Panc1 (cell line): ENCODE data around the gene AATK. TPM values are rescaled to one million over a fixed set of nuclear protein-coding genes. Genes with fewer than 3 reads are reported as not detected.

Experiments used
- ATAC-seq: fragments of 200-7000 bp; cut with Tn5 transposase; 2 replicates; pipeline ENCODE4 v1.9.1; 2020; ENCODE audit warnings: mild to moderate bottlenecking, moderate library complexity
- BruUV-seq: library from RNA; stranded (reverse); fragments of 400-500 nt; replicated peaks from 2 replicates; lab custom pipeline; 2021; lab: Mats Ljungman, UMichigan
- CTCF ChIA-PET: fragments of 300-600 bp; sonication (Branson Sonifier 250); formaldehyde crosslinking; loops from one replicate; lab custom pipeline; 2022; ENCODE audit warnings: antibody characterized with exemption; lab: Charles Lee
- POLR2A ChIA-PET: fragments of 300-600 bp; sonication (Branson Sonifier 250); formaldehyde crosslinking; loops from one replicate; lab custom pipeline; 2022; ENCODE audit warnings: antibody characterized with exemption; lab: Charles Lee
- DNase-seq: peaks from one replicate; pipeline ENCODE4 v3.0.0-alpha.2; 2010; ENCODE audit warnings: low read depth, low spot score
- H3K27ac ChIP-seq: 2 replicates; pipeline ENCODE4 v1.5.1; 2011; ENCODE audit warnings: mild to moderate bottlenecking, low read length, inconsistent platforms
- H3K27me3 ChIP-seq: fragments of 200-500 bp; sonication (Bioruptor generic); 2 replicates; pipeline ENCODE4 v1.6.0; 2014; ENCODE audit warnings: low read length, inconsistent platforms; ENCODE audit not compliant: control insufficient read depth, insufficient read depth
- H3K36me3 ChIP-seq: fragments of 200-500 bp; sonication (Bioruptor generic); 2 replicates; pipeline ENCODE4 v1.5.1; 2014; ENCODE audit warnings: inconsistent platforms, mild to moderate bottlenecking, low read length, moderate library complexity; ENCODE audit not compliant: control insufficient read depth, insufficient read depth
- H3K4me1 ChIP-seq: 2 replicates; pipeline ENCODE4 v1.5.1; 2011; ENCODE audit warnings: inconsistent platforms, mild to moderate bottlenecking, low read length, moderate library complexity; ENCODE audit not compliant: control insufficient read depth, insufficient read depth
- H3K4me3 ChIP-seq, 2 experiments: 2 replicates each; pipeline ENCODE4 v1.5.1; 2011 to 2012; ENCODE audit warnings: low read depth in 2 of 2, low read length in 2 of 2, mild to moderate bottlenecking in 2 of 2, inconsistent platforms in 1 of 2, moderate library complexity in 1 of 2
- H3K9me3 ChIP-seq: fragments of 200-500 bp; sonication (Bioruptor generic); 2 replicates; pipeline ENCODE4 v1.5.1; 2014; ENCODE audit warnings: low read depth, mild to moderate bottlenecking, inconsistent platforms, low read length, moderate library complexity; ENCODE audit not compliant: control insufficient read depth, insufficient read depth
- POLR2AphosphoS5 ChIP-seq: IDR thresholded peaks from 2 replicates; pipeline ENCODE4 v1.6.1; 2012; ENCODE audit warnings: mild to moderate bottlenecking, low read depth, low read length, moderate library complexity
- SIN3A ChIP-seq: IDR thresholded peaks from 2 replicates; pipeline ENCODE4 v1.6.1; 2012; ENCODE audit warnings: low read depth, mild to moderate bottlenecking, low read length, moderate library complexity, borderline replicate concordance; ENCODE audit not compliant: insufficient read depth
- TCF7L2 ChIP-seq: IDR thresholded peaks from 2 replicates; pipeline ENCODE4 v1.6.1; 2011; ENCODE audit warnings: mild to moderate bottlenecking, low read depth, low read length, inconsistent platforms
- in situ Hi-C: cut with HindIII; loops from 2 replicates; pipeline ENCODE4 v1.10.0; 2016; ENCODE audit warnings: low sequenced_read_pairs, low pct_unique_long_range_greater_than_20kb
- intact Hi-C: fragments of 100-400 bp; cut with micrococcal nuclease; formaldehyde crosslinking; loops from one replicate; pipeline ENCODE4 v1.10.0; 2022; ENCODE audit not compliant: unreplicated experiment
- total RNA-seq: library from RNA; stranded (reverse); gene quantifications from one replicate; pipeline ENCODE4 v1.2.1, GENCODE V29; 2021; ENCODE audit not compliant: unreplicated experiment
- TF ChIP-seq, protein P1 (sequence below), 2 experiments: IDR thresholded peaks; 2 replicates each; pipeline ENCODE4 v1.6.1; 2011 to 2012; ENCODE audit warnings: low read depth in 2 of 2, control low read depth in 1 of 2, low read length in 1 of 2, mild to moderate bottlenecking in 1 of 2, moderate library complexity in 1 of 2; ENCODE audit not compliant: insufficient read depth in 1 of 2
- TF ChIP-seq, protein P2 (sequence below): fragments of 450-650 bp; IDR thresholded peaks from 2 replicates; pipeline ENCODE4 v1.5.1; 2017; ENCODE audit warnings: mild to moderate bottlenecking

The AATK gene
- total RNA-seq, 1 experiment from 2014 or later: 3.7 TPM

DNA sequence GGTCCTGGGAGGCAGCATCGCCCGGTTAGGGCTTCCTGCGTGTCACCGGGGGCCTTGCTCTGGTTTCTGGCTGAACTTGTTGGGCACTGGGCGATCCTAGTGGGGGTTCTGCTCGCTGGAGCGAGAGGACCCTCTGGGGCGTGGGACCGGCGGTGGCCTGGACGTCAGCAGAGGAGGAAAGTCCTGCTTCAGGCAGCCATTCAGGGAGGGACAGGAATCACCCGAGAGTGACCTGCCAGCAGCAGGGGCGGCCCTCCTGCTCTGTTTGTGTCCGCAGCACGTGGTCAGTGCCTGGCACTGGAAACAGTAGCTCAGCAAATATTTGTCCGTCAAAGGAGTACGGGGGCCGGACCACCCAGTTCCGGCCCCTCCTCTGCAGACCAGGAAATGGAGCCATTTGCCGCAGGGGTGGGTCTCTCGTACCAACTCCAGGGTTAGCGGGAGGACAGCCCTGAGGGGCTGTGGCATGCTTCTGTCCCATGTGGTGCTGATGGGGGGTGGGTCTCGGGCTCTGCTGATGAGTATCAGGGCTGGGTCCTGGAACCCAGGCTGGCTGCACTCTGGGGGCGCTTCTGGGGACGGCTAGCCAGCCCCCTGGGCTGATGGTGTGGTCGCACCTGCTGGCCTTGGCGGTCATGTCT lies 82.8 kb downstream of the AATK start:
- Histone ChIP-seq H3K27me3 (no peaks in the 10 kb centered on the region), H3K36me3 (peaks cover 5% of the 10 kb centered on the region; the same call in 1 of the 2 replicates), H3K27ac (no peak overlapping the region), H3K9me3 (no peaks in the 10 kb centered on the region), H3K4me3 (no peak overlapping the region), H3K4me1 (0 out of 2 replicates have a peak, but pooled peaks cover 3% of the 10 kb centered on the region)
- in situ Hi-C loops: no loop called here
- no TSS peak for BruUV-seq
- no peak for TF ChIP-seq POLR2AphosphoS5
- TF ChIP-seq, protein P1, sequence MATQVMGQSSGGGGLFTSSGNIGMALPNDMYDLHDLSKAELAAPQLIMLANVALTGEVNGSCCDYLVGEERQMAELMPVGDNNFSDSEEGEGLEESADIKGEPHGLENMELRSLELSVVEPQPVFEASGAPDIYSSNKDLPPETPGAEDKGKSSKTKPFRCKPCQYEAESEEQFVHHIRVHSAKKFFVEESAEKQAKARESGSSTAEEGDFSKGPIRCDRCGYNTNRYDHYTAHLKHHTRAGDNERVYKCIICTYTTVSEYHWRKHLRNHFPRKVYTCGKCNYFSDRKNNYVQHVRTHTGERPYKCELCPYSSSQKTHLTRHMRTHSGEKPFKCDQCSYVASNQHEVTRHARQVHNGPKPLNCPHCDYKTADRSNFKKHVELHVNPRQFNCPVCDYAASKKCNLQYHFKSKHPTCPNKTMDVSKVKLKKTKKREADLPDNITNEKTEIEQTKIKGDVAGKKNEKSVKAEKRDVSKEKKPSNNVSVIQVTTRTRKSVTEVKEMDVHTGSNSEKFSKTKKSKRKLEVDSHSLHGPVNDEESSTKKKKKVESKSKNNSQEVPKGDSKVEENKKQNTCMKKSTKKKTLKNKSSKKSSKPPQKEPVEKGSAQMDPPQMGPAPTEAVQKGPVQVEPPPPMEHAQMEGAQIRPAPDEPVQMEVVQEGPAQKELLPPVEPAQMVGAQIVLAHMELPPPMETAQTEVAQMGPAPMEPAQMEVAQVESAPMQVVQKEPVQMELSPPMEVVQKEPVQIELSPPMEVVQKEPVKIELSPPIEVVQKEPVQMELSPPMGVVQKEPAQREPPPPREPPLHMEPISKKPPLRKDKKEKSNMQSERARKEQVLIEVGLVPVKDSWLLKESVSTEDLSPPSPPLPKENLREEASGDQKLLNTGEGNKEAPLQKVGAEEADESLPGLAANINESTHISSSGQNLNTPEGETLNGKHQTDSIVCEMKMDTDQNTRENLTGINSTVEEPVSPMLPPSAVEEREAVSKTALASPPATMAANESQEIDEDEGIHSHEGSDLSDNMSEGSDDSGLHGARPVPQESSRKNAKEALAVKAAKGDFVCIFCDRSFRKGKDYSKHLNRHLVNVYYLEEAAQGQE (IDR thresholded peaks at IDR 0.05; ENCODE audit: insufficient read depth in 1 of 2, low read depth in 2 of 2, low read length in 1 of 2): no peak
- TF ChIP-seq SIN3A: no peak
- TF ChIP-seq, protein P2, sequence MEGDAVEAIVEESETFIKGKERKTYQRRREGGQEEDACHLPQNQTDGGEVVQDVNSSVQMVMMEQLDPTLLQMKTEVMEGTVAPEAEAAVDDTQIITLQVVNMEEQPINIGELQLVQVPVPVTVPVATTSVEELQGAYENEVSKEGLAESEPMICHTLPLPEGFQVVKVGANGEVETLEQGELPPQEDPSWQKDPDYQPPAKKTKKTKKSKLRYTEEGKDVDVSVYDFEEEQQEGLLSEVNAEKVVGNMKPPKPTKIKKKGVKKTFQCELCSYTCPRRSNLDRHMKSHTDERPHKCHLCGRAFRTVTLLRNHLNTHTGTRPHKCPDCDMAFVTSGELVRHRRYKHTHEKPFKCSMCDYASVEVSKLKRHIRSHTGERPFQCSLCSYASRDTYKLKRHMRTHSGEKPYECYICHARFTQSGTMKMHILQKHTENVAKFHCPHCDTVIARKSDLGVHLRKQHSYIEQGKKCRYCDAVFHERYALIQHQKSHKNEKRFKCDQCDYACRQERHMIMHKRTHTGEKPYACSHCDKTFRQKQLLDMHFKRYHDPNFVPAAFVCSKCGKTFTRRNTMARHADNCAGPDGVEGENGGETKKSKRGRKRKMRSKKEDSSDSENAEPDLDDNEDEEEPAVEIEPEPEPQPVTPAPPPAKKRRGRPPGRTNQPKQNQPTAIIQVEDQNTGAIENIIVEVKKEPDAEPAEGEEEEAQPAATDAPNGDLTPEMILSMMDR: no peak
- TF ChIP-seq TCF7L2: no peak
- no peak for DNase-seq
- no peak for ATAC-seq
- intact Hi-C loops: no loop called here
- ChIA-PET POLR2A (no interaction called here), CTCF (no interaction called here)

DNA sequence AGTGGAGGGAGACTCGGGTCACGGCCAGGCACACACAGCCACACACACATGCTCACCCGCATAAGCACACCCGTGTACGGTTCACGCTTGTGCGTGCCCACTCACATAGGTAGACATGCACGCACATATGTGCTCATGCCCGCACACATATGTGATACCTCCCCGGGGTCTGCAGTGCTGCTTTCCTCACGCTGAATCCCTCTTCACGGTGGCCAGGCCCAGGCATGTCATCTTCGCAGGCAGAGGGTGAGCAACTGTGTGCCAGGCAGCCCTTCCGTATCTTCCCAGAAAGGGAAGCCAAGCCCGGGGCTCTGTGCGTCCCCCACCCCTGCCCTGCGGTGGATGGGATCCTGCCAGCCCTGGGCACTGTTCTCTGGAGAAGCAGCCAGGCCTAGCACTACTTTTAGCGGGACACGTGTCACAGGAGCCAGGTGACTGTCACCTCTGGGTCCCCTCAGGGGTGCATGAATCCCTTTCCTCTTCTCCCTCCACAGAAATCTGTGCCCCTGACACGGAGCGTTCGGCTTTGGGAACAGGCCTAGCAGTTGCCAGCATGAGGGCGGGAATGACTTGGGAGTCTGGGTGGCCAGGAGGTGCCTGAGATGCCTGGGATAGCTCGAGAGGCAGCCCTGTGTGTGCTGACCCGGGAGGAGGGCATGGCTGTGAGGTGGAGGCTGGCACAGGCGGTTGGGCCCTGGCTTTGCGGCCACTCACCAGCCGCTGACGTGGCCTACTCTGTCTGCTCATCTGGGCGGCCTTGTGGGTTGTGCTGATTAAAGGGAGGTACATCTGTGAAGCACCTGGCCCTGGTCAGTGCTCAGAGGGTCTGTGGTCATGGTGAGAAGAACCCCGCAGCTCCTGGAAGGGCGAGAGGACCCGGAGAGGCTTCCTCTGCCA lies 83.6 kb downstream of the AATK start:
- no peak for ATAC-seq
- Histone ChIP-seq H3K9me3 (no peaks in the 10 kb centered on the region), H3K27me3 (no peaks in the 10 kb centered on the region), H3K4me3 (no peak overlapping the region), H3K36me3 (peaks cover 5% of the 10 kb centered on the region; the same call in 1 of the 2 replicates), H3K4me1 (0 out of 2 replicates have a peak, but pooled peaks cover 3% of the 10 kb centered on the region), H3K27ac (no peak overlapping the region)
- no peak for DNase-seq
- intact Hi-C loops (no loop called here), in situ Hi-C loops (no loop called here)
- TF ChIP-seq, protein P2: no peak
- TF ChIP-seq TCF7L2 (no peak), SIN3A (no peak), POLR2AphosphoS5 (no peak)
- TF ChIP-seq, protein P1 (IDR thresholded peaks at IDR 0.05; ENCODE audit: insufficient read depth in 1 of 2, low read depth in 2 of 2, low read length in 1 of 2): no peak
- ChIA-PET CTCF (no interaction called here), POLR2A (no interaction called here)
- BruUV-seq: no TSS peak
